ENCODE measurements around the gene TBL1X. TPM values are rescaled to one million over a fixed set of nuclear protein-coding genes. Genes with fewer than 3 reads are reported as not detected.

TBL1X gene
- total RNA-seq, 1 donor from 2014 or later = 6.5 TPM

DNA sequence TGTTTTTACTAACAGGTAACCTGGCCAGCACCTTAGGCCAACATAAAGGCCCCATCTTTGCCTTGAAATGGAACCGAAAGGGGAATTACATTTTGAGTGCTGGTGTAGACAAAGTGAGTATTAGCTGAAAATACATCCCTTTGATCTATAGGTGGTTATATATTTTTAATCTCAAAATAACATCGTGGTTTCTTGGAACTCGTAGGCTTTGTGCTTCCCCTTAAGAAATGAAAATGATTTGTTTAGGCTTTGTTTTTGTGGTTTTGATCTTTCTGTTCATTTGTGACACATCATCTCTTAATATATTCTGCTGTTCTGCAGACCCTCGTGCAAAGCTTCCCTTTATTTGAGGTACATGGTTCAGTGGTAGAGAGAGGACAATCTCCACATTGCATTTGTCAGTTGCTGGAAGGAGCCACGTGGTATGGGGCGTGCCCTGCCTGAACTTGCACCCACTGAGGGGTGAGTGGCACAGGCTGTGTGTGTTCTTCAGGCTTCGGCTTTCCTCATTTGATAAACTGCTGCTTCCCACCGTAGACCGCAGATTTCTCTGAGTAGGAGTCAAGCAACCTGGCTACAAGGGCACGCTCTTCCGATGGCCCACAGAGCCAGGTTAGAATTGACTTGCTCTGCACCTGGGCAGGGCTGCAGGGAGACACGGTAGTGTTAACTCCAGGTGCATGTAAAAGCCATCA is 228.6 kb downstream of the TBL1X start:
- H3K36me3 Mint-ChIP-seq (ENCODE audit: unreplicated experiment) = no peaks in the 10 kb centered on the region
- TF ChIP-seq, protein P1, sequence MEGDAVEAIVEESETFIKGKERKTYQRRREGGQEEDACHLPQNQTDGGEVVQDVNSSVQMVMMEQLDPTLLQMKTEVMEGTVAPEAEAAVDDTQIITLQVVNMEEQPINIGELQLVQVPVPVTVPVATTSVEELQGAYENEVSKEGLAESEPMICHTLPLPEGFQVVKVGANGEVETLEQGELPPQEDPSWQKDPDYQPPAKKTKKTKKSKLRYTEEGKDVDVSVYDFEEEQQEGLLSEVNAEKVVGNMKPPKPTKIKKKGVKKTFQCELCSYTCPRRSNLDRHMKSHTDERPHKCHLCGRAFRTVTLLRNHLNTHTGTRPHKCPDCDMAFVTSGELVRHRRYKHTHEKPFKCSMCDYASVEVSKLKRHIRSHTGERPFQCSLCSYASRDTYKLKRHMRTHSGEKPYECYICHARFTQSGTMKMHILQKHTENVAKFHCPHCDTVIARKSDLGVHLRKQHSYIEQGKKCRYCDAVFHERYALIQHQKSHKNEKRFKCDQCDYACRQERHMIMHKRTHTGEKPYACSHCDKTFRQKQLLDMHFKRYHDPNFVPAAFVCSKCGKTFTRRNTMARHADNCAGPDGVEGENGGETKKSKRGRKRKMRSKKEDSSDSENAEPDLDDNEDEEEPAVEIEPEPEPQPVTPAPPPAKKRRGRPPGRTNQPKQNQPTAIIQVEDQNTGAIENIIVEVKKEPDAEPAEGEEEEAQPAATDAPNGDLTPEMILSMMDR (IDR thresholded peaks at IDR 0.05; ENCODE audit: partially characterized antibody, unreplicated experiment) = no peak
- no peaks in the 10 kb centered on the region for H3K9me3 Mint-ChIP-seq (ENCODE audit: unreplicated experiment)

DNA sequence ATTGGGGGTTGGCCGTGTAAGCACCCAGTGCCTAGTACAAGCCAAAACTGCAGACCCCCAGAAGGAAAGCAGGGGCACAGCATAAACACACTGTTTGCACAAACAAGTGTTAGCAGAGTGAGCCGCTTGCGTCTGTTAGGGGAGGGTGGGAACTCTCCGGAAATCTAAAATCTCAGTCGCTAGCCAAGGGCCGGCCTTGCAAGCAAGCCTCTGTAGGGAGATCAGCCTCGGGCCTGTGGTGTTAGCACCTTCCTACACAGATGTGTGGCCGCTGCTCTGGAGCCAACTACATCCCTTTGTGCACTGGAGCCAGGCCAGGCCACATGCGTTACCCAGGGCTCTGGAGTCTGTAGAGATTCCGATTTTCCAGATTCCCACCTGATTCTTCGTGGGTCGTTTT is 233.7 kb downstream of the TBL1X start:
- H3K36me3 Mint-ChIP-seq (ENCODE audit: unreplicated experiment) = no peaks in the 10 kb centered on the region
- H3K9me3 Mint-ChIP-seq (ENCODE audit: unreplicated experiment) = no peaks in the 10 kb centered on the region

More for the DNA sequence above, 228.6 kb downstream of the TBL1X start:
- Mint-ChIP-seq H3K4me3 (ENCODE audit: unreplicated experiment) (no peak overlapping the region), H3K27me3 (ENCODE audit: unreplicated experiment) (no peaks in the 10 kb centered on the region), H3K27ac (ENCODE audit: unreplicated experiment) (no peak overlapping the region), H3K4me1 (ENCODE audit: low read depth, unreplicated experiment) (no peaks in the 10 kb centered on the region)
- no peak for DNase-seq

DNA sequence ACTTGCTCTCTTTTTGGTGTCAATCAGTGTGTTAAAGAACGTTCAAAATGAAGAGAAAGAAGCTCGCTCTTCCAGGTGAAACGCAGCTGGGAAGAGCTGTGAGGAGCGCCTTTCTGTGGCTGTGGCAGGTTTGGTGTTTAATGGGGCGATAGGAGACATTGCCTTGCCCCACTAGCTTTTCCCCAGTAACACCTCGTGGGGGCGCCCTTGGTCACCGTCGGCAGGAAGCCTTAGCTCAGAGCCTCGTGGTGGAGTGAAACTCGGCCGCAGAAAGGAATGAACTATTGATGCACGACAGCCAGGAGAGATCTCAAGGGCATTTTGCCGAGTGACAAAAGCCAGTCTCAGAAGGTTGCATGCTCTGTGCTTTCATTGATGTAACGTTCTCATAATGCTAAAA is 235.7 kb downstream of the TBL1X start:
- Mint-ChIP-seq H3K27ac (ENCODE audit: unreplicated experiment) (no peak overlapping the region), H3K27me3 (ENCODE audit: unreplicated experiment) (no peaks in the 10 kb centered on the region), H3K4me1 (ENCODE audit: low read depth, unreplicated experiment) (no peaks in the 10 kb centered on the region), H3K36me3 (ENCODE audit: unreplicated experiment) (no peaks in the 10 kb centered on the region), H3K9me3 (ENCODE audit: unreplicated experiment) (no peaks in the 10 kb centered on the region), H3K4me3 (ENCODE audit: unreplicated experiment) (no peak overlapping the region)
- TF ChIP-seq, protein P1 (IDR thresholded peaks at IDR 0.05; ENCODE audit: partially characterized antibody, unreplicated experiment) = no peak
- no peak for DNase-seq

More for the DNA sequence above, 233.7 kb downstream of the TBL1X start:
- no peaks in the 10 kb centered on the region for H3K27me3 Mint-ChIP-seq (ENCODE audit: unreplicated experiment)
- no peak for DNase-seq
- no peak overlapping the region for H3K4me3 Mint-ChIP-seq (ENCODE audit: unreplicated experiment)
- no peaks in the 10 kb centered on the region for H3K4me1 Mint-ChIP-seq (ENCODE audit: low read depth, unreplicated experiment)
- no peak overlapping the region for H3K27ac Mint-ChIP-seq (ENCODE audit: unreplicated experiment)
- TF ChIP-seq, protein P1 (IDR thresholded peaks at IDR 0.05; ENCODE audit: partially characterized antibody, unreplicated experiment) = no peak

DNA sequence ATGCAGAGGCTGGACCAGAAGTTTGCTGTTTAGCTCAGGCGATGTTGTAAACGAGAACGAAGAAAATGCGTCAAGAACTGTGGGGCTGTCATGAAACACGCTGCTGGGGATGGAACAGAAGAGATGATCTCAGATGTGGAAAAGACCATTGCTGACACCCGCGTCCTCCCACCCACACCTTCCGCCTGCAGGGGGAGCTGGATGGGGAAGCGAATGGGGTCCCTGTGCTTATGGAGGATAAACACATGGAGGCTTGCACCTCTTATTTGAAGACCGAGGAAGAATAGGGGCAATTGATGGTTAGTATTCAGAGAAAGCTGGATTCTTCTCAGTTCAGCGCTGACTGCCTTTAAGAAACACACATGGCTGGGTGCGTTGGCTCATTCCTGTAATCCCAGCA is 236.9 kb downstream of the TBL1X start:
- H3K9me3 Mint-ChIP-seq (ENCODE audit: unreplicated experiment) = no peaks in the 10 kb centered on the region
- H3K4me1 Mint-ChIP-seq (ENCODE audit: low read depth, unreplicated experiment) = no peaks in the 10 kb centered on the region
- H3K27ac Mint-ChIP-seq (ENCODE audit: unreplicated experiment) = no peak overlapping the region
- H3K4me3 Mint-ChIP-seq (ENCODE audit: unreplicated experiment) = no peak overlapping the region
- DNase-seq = no peak
- no peaks in the 10 kb centered on the region for H3K27me3 Mint-ChIP-seq (ENCODE audit: unreplicated experiment)
- TF ChIP-seq, protein P1 (IDR thresholded peaks at IDR 0.05; ENCODE audit: partially characterized antibody, unreplicated experiment) = no peak
- no peaks in the 10 kb centered on the region for H3K36me3 Mint-ChIP-seq (ENCODE audit: unreplicated experiment)

DNA sequence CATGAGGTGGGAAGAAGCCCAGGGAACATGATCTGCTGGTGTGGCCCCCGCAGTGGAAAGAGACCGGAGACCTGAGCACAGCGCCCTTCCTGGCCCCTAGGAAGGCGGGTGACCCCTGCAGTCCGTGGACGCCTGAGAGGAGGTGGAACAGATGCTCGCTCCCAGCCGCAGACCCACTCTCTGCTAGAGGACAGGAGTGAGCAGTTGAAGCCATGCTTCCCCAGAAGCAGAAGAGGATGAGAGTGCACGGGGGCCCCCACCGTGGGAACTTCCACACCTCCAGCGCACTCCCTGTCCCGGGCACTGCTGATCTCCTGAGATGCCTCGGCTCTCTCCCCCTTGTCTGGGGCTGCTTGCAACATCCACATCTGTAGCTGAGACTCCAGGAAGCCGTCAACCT is 238.5 kb downstream of the TBL1X start:
- TF ChIP-seq, protein P1 (IDR thresholded peaks at IDR 0.05; ENCODE audit: partially characterized antibody, unreplicated experiment) = no peak
- Mint-ChIP-seq H3K27me3 (ENCODE audit: unreplicated experiment) (peaks cover 4% of the 10 kb centered on the region), H3K9me3 (ENCODE audit: unreplicated experiment) (no peaks in the 10 kb centered on the region), H3K36me3 (ENCODE audit: unreplicated experiment) (no peaks in the 10 kb centered on the region), H3K4me3 (ENCODE audit: unreplicated experiment) (no peak overlapping the region), H3K27ac (ENCODE audit: unreplicated experiment) (no peak overlapping the region), H3K4me1 (ENCODE audit: low read depth, unreplicated experiment) (peaks cover 2% of the 10 kb centered on the region)
- DNase-seq = no peak
